Loucy (cell line): Measurements from ENCODE around the gene MAD1L1.

Experiments
- EZH2phosphoT487 ChIP-seq: fragments of 200-600 bp; IDR thresholded peaks from 2 replicates; pipeline ENCODE4 v1.6.1; 2018; ENCODE audit warnings: antibody characterized with exemption, mild to moderate bottlenecking, moderate library complexity, borderline replicate concordance
- TF ChIP-seq, protein P1 (sequence below): fragments of 200-600 bp; sonication (generic); conservative IDR thresholded peaks from 2 replicates; pipeline ENCODE4 v1.5.1; 2014; ENCODE audit warnings: mild to moderate bottlenecking, antibody characterized with exemption, low read length

DNA sequence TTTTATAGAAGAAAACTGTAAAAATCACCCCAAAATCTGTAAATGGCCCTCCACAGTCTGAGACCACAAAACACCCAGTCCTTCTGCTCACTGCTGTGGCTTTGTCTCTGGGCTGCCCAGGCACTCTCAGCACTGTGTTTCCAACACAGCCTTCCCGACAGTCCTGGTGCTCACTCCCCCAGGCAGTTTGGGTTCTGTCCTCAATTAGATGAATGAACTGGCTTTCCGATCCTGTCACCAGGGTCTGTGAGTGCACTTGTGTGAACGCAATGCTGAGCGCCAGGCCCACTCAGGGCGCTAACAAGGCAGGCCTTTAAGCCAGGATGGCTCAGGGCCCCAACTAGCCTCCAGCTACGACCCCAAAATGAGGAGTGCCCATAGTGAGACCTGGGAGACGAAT is 3.3 kb downstream of the MAD1L1 start:
- TF ChIP-seq, protein P1, sequence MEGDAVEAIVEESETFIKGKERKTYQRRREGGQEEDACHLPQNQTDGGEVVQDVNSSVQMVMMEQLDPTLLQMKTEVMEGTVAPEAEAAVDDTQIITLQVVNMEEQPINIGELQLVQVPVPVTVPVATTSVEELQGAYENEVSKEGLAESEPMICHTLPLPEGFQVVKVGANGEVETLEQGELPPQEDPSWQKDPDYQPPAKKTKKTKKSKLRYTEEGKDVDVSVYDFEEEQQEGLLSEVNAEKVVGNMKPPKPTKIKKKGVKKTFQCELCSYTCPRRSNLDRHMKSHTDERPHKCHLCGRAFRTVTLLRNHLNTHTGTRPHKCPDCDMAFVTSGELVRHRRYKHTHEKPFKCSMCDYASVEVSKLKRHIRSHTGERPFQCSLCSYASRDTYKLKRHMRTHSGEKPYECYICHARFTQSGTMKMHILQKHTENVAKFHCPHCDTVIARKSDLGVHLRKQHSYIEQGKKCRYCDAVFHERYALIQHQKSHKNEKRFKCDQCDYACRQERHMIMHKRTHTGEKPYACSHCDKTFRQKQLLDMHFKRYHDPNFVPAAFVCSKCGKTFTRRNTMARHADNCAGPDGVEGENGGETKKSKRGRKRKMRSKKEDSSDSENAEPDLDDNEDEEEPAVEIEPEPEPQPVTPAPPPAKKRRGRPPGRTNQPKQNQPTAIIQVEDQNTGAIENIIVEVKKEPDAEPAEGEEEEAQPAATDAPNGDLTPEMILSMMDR = no peak
- no peak for TF ChIP-seq EZH2phosphoT487
